GM20000 (cell line): ENCODE results near the gene PNLIPRP1.

ENCODE experiments used
- DNase-seq: peaks from one replicate; pipeline ENCODE4 v3.0.0; 2012; ENCODE audit warnings: low spot score
- TF ChIP-seq, protein P1 (sequence below): IDR thresholded peaks from 2 replicates; pipeline ENCODE4 v1.5.1; 2012; ENCODE audit warnings: mild to moderate bottlenecking, control low read depth; ENCODE audit errors: extremely low read depth, missing control alignments

Gene PNLIPRP1

DNA sequence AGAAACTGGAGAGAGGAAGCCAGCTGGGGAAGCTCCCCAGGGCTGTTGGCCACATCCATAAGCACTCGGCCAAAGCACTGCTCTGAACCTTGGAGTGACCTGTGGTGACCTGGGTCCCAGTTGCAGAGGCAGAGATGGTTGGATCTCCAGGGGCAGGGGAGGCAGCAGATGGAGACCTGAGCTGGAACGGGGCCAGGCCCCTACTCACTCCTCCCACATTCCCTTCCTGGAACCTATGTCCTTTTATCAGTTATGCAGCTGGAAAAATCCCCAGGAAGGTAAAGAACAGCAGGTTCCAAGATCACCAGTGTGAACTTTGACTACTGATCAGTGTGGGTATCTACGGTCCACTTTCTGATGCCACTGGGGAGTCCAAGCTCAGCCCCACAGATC, 20.4 kb downstream of the PNLIPRP1 start:
- TF ChIP-seq, protein P1, sequence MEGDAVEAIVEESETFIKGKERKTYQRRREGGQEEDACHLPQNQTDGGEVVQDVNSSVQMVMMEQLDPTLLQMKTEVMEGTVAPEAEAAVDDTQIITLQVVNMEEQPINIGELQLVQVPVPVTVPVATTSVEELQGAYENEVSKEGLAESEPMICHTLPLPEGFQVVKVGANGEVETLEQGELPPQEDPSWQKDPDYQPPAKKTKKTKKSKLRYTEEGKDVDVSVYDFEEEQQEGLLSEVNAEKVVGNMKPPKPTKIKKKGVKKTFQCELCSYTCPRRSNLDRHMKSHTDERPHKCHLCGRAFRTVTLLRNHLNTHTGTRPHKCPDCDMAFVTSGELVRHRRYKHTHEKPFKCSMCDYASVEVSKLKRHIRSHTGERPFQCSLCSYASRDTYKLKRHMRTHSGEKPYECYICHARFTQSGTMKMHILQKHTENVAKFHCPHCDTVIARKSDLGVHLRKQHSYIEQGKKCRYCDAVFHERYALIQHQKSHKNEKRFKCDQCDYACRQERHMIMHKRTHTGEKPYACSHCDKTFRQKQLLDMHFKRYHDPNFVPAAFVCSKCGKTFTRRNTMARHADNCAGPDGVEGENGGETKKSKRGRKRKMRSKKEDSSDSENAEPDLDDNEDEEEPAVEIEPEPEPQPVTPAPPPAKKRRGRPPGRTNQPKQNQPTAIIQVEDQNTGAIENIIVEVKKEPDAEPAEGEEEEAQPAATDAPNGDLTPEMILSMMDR, result no peak
- DNase-seq, result no peak

DNA sequence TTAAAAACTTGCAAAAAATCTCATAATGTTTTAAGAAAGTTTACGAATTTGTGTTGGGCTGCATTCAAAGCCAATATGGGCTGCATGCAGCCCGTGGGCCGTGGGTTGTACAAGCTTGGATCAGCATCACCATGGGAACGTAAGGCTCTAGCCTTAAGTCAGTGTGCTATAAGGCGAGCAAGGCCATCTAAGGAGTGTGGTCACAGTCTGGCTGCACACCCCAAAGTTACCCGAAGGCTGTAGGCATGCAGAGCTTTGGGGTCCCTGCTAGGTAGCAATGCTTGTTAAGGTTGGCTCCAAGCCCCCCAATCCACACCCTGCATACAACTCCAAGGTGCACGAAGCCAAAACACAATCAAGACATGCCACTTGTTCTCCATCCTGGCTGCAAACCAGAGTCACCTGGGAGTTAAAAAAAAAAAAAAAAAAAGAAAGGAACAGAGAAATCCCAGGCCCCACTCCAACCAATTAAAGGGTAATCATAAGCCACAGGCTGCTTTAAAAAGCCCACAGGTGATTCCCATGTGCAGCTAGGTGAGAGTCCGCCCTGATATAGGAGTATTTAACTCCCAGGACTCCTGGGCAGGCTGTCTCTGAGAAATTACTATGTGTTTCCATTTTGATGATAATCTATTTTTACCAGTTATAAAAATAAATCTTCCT, 21.5 kb downstream of the PNLIPRP1 start:
- TF ChIP-seq, protein P1, result no peak
- no peak for DNase-seq

DNA sequence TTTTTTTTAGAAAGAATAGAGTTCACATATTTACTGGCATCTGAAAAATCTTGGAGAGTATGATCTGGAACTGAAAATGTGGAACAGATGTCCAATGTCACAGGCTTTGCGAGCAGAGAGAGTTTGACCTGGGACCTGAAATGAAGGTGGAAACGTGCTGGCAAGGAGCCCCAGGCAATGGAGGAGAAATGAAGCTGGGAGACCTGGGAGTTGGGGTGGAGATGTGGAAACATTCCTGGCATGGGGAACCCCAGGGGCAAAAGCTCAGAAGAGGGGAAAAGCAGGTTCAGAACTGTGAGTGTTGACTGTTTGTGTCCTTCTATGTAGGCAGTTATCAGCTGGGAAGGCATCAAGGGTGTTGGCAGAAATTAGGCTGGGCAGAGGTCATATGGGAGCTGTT, 22.7 kb downstream of the PNLIPRP1 start:
- DNase-seq, result no peak
- TF ChIP-seq, protein P1, result no peak

GRCh38 chr10:116614796-116615195, 24.0 kb downstream of the PNLIPRP1 start:
- DNase-seq, result no peak
- TF ChIP-seq, protein P1, result no peak

- TF ChIP-seq, protein P1, result no peak
These were observed 24.5 kb downstream of the PNLIPRP1 start for GRCh38 chr10:116615199-116615776.

DNA sequence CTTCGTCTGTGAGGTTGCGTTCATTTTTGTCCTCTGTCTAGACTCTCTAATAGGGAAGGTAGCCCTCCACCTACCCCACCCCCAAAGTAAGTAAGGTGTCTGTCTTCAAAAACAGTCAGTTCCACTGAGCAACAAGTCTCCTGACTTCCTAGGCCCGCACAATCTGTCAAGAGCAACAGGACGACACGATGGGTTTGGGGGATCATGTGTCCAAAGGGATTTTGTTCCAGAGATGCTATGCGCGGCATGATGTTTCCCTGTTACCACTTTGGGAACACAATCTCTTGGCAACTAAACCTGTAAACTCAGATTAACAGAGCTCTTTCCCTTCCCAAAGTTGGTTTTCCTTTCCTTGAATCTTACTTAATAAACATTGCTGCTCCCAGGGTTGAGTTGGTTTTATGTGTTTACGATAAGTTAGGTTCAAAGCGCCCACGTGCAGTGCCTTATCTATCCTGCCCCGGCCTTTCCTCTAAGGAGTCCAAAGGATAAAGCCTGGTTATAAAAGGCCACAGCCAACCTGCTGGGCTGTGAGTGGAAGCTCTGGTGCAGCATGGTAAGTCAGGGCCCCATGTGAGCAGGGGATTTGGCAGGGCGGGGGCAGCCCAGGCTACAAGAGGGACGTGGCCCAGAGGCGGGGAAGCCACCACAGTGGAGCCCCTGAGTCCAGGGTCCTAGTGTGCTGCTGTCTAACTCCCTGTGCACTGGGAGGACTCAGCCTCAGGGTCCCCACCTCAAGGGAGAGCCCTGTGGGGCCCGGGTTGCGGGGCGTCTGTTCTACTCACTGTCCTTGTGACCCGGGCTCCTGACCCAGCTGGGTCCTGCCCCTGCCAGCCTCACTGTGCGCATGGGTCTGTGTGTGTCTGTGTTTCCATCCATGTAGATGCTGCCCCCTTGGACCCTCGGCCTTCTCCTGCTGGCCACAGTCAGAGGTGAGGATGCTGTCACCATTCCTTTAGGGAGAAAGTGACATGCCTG, 30.0 kb downstream of the PNLIPRP1 start, which contains the start of gene PNLIPRP2:
TSS of gene PNLIPRP2 (plus strand) at position 531 of the 978 bp plus-strand sequence.
- TF ChIP-seq, protein P1, result no peak
- no peak for DNase-seq

More at GRCh38 chr10:116615199-116615776, 24.5 kb downstream of the PNLIPRP1 start:
- DNase-seq, result no peak
